GM12878 (cell line): ENCODE results near the gene SOD2. TPM values are rescaled to one million over a fixed set of nuclear protein-coding genes. Genes with fewer than 3 reads are reported as not detected.

ENCODE experiments used
- ATAC-seq: fragments of 200-7000 bp; cut with Tn5 transposase; 3 replicates; pipeline ENCODE4 v1.9.1; 2020; ENCODE audit warnings: mild to moderate bottlenecking, moderate library complexity
- BruUV-seq: library from RNA; stranded (reverse); fragments of 400-500 nt; replicated peaks from 2 replicates; lab custom pipeline; 2021; lab: Mats Ljungman, UMichigan
- CTCF ChIA-PET: fragments of 300-600 bp; sonication (Branson Sonifier 250); formaldehyde crosslinking; extraction: SDS; loops from one replicate; lab custom pipeline; 2021; ENCODE audit warnings: inconsistent platforms; lab: Yijun Ruan, JAX
- POLR2A ChIA-PET: fragments of 350-600 bp; formaldehyde crosslinking; extraction: SDS; loops from one replicate; lab custom pipeline; 2021; ENCODE audit warnings: inconsistent platforms; lab: Charles Lee
- RAD21 ChIA-PET: fragments of 300-600 bp; sonication (Branson Sonifier 250); formaldehyde crosslinking; loops from one replicate; lab custom pipeline; 2023; ENCODE audit warnings: antibody characterized with exemption; ENCODE audit not compliant: unreplicated experiment; lab: Charles Lee
- SMC1A ChIA-PET: fragments of 300-600 bp; sonication (Branson Sonifier 250); formaldehyde crosslinking; loops from one replicate; lab custom pipeline; 2023; ENCODE audit not compliant: unreplicated experiment, uncharacterized antibody; lab: Charles Lee
- DNase-seq: peaks from one replicate; pipeline ENCODE4 v3.0.0-alpha.2; 2011; ENCODE audit warnings: low read depth, low spot score
- FAIRE-seq: peaks from 3 replicates; lab custom pipeline; 2011; peaks lifted over from hg19 to GRCh38; lab: Jason Lieb, UNC
- H2AFZ ChIP-seq: 2 replicates; pipeline ENCODE4 v1.6.0; 2011; ENCODE audit warnings: low read depth, low read length, control low read depth; ENCODE audit not compliant: control insufficient read depth
- H3K27ac ChIP-seq: 2 replicates; pipeline ENCODE4 v1.5.1; 2011; ENCODE audit warnings: control low read depth; ENCODE audit not compliant: control insufficient read depth, insufficient read depth
- H3K27me3 ChIP-seq, 2 experiments: replicated peaks in 1 of 2; 2 replicates each; pipeline versions ENCODE4 v1.6.0 to v1.6.1; 2011; ENCODE audit warnings: low read length in 1 of 2; ENCODE audit not compliant: control insufficient read depth in 2 of 2, insufficient read depth in 2 of 2
- H3K36me3 ChIP-seq, 2 experiments: 2 replicates each; pipeline ENCODE4 v1.5.1; 2011; ENCODE audit warnings: low read length in 1 of 2; ENCODE audit not compliant: control insufficient read depth in 2 of 2, insufficient read depth in 2 of 2
- H3K4me1 ChIP-seq: 2 replicates; pipeline ENCODE4 v1.6.1; 2011; ENCODE audit warnings: mild to moderate bottlenecking, low read length, moderate library complexity, mixed read lengths; ENCODE audit not compliant: control insufficient read depth, insufficient read depth
- H3K4me2 ChIP-seq: 2 replicates; pipeline ENCODE4 v1.6.0; 2011; ENCODE audit warnings: control low read depth; ENCODE audit not compliant: control insufficient read depth, insufficient read depth
- H3K4me3 ChIP-seq: fragments of 200-600 bp; sonication (generic); 2 replicates; pipeline ENCODE4 v1.5.1; 2016
- H3K79me2 ChIP-seq: 2 replicates; pipeline ENCODE4 v1.6.0; 2011; ENCODE audit warnings: low read length; ENCODE audit not compliant: control insufficient read depth, insufficient read depth
- H3K9ac ChIP-seq: 2 replicates; pipeline ENCODE4 v1.8.0; 2011; ENCODE audit warnings: low read length, control low read depth, mixed read lengths; ENCODE audit not compliant: control insufficient read depth, insufficient read depth
- H3K9me3 ChIP-seq: replicated peaks from 3 replicates; pipeline ENCODE4 v1.5.1; 2011; ENCODE audit warnings: mild to moderate bottlenecking, low read length; ENCODE audit not compliant: control insufficient read depth, insufficient read depth
- H4K20me1 ChIP-seq: 2 replicates; pipeline ENCODE4 v1.6.0; 2011; ENCODE audit not compliant: control insufficient read depth, insufficient read depth
- CHD2 ChIP-seq: IDR thresholded peaks from 2 replicates; pipeline ENCODE4 v1.6.1; 2011; ENCODE audit warnings: low read depth, low read length, improper control_type of control experiment, borderline replicate concordance
- EED ChIP-seq: sonication (generic); IDR thresholded peaks from 2 replicates; pipeline ENCODE4 v1.6.1; 2016; ENCODE audit warnings: antibody characterized with exemption, low read depth
- IRF4 ChIP-seq: IDR thresholded peaks from 2 replicates; pipeline ENCODE4 v1.6.1; 2011; ENCODE audit warnings: low read depth, low read length
- PAX5 ChIP-seq: IDR thresholded peaks from 2 replicates; pipeline ENCODE4 v1.6.1; 2011; ENCODE audit warnings: low read depth, low read length, borderline replicate concordance
- STAT1 ChIP-seq: fragments of 450-650 bp; conservative IDR thresholded peaks from 2 replicates; pipeline ENCODE4 v1.6.1; 2014; ENCODE audit warnings: antibody characterized with exemption, mild to moderate bottlenecking
- SUPT20H ChIP-seq: IDR thresholded peaks from 2 replicates; pipeline ENCODE4 v1.6.1; 2011; ENCODE audit warnings: low read depth, mild to moderate bottlenecking, low read length, moderate library complexity, borderline replicate concordance; ENCODE audit not compliant: control insufficient read depth
- TCF7 ChIP-seq: IDR thresholded peaks from 2 replicates; pipeline ENCODE4 v1.6.1; 2014; ENCODE audit warnings: antibody characterized with exemption, borderline replicate concordance
- ZBTB4 ChIP-seq: fragments of 450-650 bp; formaldehyde crosslinking; IDR thresholded peaks from 2 replicates; pipeline ENCODE4 v1.4.0; 2022; ENCODE audit warnings: mild to moderate bottlenecking, moderate library complexity
- ZNF24 ChIP-seq: fragments of 450-650 bp; IDR thresholded peaks from 2 replicates; pipeline ENCODE4 v1.6.1; 2017; ENCODE audit warnings: antibody characterized with exemption, mild to moderate bottlenecking
- WGBS: methylation state at CpG from one replicate; pipeline ENCODE4 v1.1.6; 2016; ENCODE audit warnings: low lambda C conversion rate; ENCODE audit not compliant: insufficient replicate concordance, insufficient coverage; ENCODE audit errors: missing lambda C conversion rate; 5-methylcytosine and 5-hydroxymethylcytosine counted together
- in situ Hi-C: fragments of 300-500 bp; cut with MboI; formaldehyde crosslinking; loops from 9 replicates; pipeline ENCODE4 v1.14.3; 2018; ENCODE audit warnings: mixed read lengths
- intact Hi-C: fragments of 100-400 bp; cut with micrococcal nuclease; formaldehyde crosslinking; loops from one replicate; pipeline ENCODE4 v1.14.2; 2022; ENCODE audit not compliant: unreplicated experiment
- polyA plus RNA-seq, 11 experiments: library from polyadenylated mRNA; depleted of rRNA in 4 of 11; unstranded in 6 of 11; stranded (reverse) in 5 of 11; fragments of >200 nt; fragmentation: Nextera tagmentation in 4 of 11; fragmentation: Illumina TruSeq in 1 of 11; extraction: Ambion mirVana in 4 of 11; extraction: Trizol in 1 of 11; gene quantifications; 1 replicate in 1 of 11; 2 replicates in 10 of 11; pipeline versions ENCODE4 v1.2.1 to v1.2.3, GENCODE V29; 2011 to 2016; ENCODE audit warnings: inconsistent platforms in 2 of 11, missing spikeins in 2 of 11, low read depth in 1 of 11
- total RNA-seq, 4 experiments: library from RNA; depleted of rRNA in 3 of 4; stranded (reverse); fragments of >200 nt in 3 of 4; fragmentation: Illumina TruSeq in 1 of 4; extraction: Trizol in 1 of 4; gene quantifications; 2 replicates each; pipeline versions ENCODE4 v1.2.1 to v1.2.3, GENCODE V29; 2013 to 2021
- TF ChIP-seq, protein P1 (sequence below): fragments of 450-650 bp; IDR thresholded peaks from 2 replicates; pipeline ENCODE4 v1.6.1; 2014; ENCODE audit warnings: mild to moderate bottlenecking

The SOD2 gene
- total and polyA plus RNA-seq, 10 of the 15 experiments (the other 5 are each of a cell fraction or from before 2014, with no cell fraction given) = 12.1 to 55.8 (median 39.1) TPM

- TF ChIP-seq EED (no peak), TCF7 (no peak), IRF4 (no peak), CHD2 (no peak), SUPT20H (no peak), ZBTB4 (CRISPR knock-in tag) (no peak), STAT1 (no peak), PAX5 (no peak), ZNF24 (no peak)
- TF ChIP-seq, protein P1, sequence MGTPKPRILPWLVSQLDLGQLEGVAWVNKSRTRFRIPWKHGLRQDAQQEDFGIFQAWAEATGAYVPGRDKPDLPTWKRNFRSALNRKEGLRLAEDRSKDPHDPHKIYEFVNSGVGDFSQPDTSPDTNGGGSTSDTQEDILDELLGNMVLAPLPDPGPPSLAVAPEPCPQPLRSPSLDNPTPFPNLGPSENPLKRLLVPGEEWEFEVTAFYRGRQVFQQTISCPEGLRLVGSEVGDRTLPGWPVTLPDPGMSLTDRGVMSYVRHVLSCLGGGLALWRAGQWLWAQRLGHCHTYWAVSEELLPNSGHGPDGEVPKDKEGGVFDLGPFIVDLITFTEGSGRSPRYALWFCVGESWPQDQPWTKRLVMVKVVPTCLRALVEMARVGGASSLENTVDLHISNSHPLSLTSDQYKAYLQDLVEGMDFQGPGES = no peak
- CTCF ChIA-PET = interaction anchor here (1.2 kb wide), 2 partner anchors 96 to 157 kb away, joined by 3 read pairs; no protein-coding TSS in a partner anchor
- Histone ChIP-seq H3K36me3 (no peaks in the 10 kb centered on the region), H3K27me3 (no peaks in the 10 kb centered on the region), H3K9me3 (no peaks in the 10 kb centered on the region), H3K27ac (no peak overlapping the region), H2AFZ (no peak overlapping the region), H3K4me3 (no peak overlapping the region), H3K9ac (no peak overlapping the region), H3K4me2 (no peak overlapping the region), H3K4me1 (peaks cover 10% of the 10 kb centered on the region), H3K79me2 (peaks cover 20% of the 10 kb centered on the region), H4K20me1 (no peaks in the 10 kb centered on the region)
- SMC1A ChIA-PET = interaction anchor here (1.3 kb wide), 1 partner anchor 8 kb away, joined by 4 read pairs; no protein-coding TSS in a partner anchor
- BruUV-seq = no TSS peak
- DNase-seq = no peak
- in situ Hi-C loops = no loop called here
- no peak for ATAC-seq
- intact Hi-C loops = loop anchor here (10.0 kb wide), 1 partner anchor 409 kb away; no protein-coding TSS in a partner anchor
- RAD21 ChIA-PET = no interaction called here
- WGBS = 96% methylated on average over 2 of the region's 2 CpGs
- POLR2A ChIA-PET = interaction anchor here (1.5 kb wide), 1 partner anchor 64 kb away, joined by 10 read pairs; no protein-coding TSS in a partner anchor
- FAIRE-seq = no peak
Measured at GRCh38 chr6:159695984-159696383, 2.9 kb upstream of the SOD2 start.
